Caco-2 (cell line): ENCODE data around the gene NDST3. TPM values are rescaled to one million over a fixed set of nuclear protein-coding genes. Genes with fewer than 3 reads are reported as not detected.

Experiments
- BruUV-seq: library from RNA; stranded (reverse); fragments of 400-500 nt; replicated peaks from 2 replicates; lab custom pipeline; 2021; lab: Mats Ljungman, UMichigan
- CTCF ChIA-PET: fragments of 300-600 bp; sonication (Branson Sonifier 250); formaldehyde crosslinking; loops from one replicate; lab custom pipeline; 2022; ENCODE audit warnings: antibody characterized with exemption; lab: Charles Lee
- POLR2A ChIA-PET: fragments of 300-600 bp; sonication (Branson Sonifier 250); formaldehyde crosslinking; loops from one replicate; lab custom pipeline; 2022; ENCODE audit warnings: antibody characterized with exemption; lab: Charles Lee
- DNase-seq, 2 experiments: peaks; one replicate each; pipeline versions ENCODE4 v3.0.0 to v3.0.0-alpha.2; 2020 to 2022
- H3K27me3 ChIP-seq: replicated peaks from 2 replicates; pipeline ENCODE4 v1.6.0; 2011; ENCODE audit warnings: low read length; ENCODE audit not compliant: control insufficient read depth, insufficient read depth
- H3K36me3 ChIP-seq: 2 replicates; pipeline ENCODE4 v1.5.1; 2011; ENCODE audit warnings: low read length; ENCODE audit not compliant: control insufficient read depth, insufficient read depth
- H3K4me1 ChIP-seq: fragments of 250-450 bp; sonication (Bioruptor Pico); 2 replicates; pipeline ENCODE4 v1.5.1; 2020; ENCODE audit warnings: mild to moderate bottlenecking
- H3K4me3 ChIP-seq: 2 replicates; pipeline ENCODE4 v1.5.1; 2011; ENCODE audit warnings: low read depth, mild to moderate bottlenecking, control low read depth, low read length
- H3K9me3 ChIP-seq: fragments of 250-450 bp; sonication (Bioruptor Pico); 2 replicates; pipeline ENCODE4 v1.5.1; 2020; ENCODE audit warnings: mild to moderate bottlenecking, moderate library complexity
- H3K27ac Mint-ChIP-seq: one replicate; pipeline ENCODE4 v1.8.0; 2022; ENCODE audit warnings: mixed read lengths; ENCODE audit not compliant: unreplicated experiment
- H3K27me3 Mint-ChIP-seq: one replicate; pipeline ENCODE4 v1.8.0; 2022; ENCODE audit warnings: mixed read lengths; ENCODE audit not compliant: insufficient read depth, unreplicated experiment
- H3K36me3 Mint-ChIP-seq: one replicate; pipeline ENCODE4 v1.8.0; 2022; ENCODE audit warnings: mild to moderate bottlenecking, mixed read lengths; ENCODE audit not compliant: insufficient read depth, unreplicated experiment
- H3K4me1 Mint-ChIP-seq: one replicate; pipeline ENCODE4 v1.8.0; 2022; ENCODE audit warnings: low read depth, mixed read lengths; ENCODE audit not compliant: unreplicated experiment
- H3K4me3 Mint-ChIP-seq: one replicate; pipeline ENCODE4 v1.8.0; 2022; ENCODE audit warnings: mild to moderate bottlenecking, moderate library complexity, mixed read lengths; ENCODE audit not compliant: unreplicated experiment
- H3K9me3 Mint-ChIP-seq: one replicate; pipeline ENCODE4 v1.8.0; 2022; ENCODE audit warnings: mixed read lengths; ENCODE audit not compliant: unreplicated experiment
- intact Hi-C: fragments of 100-400 bp; cut with micrococcal nuclease; formaldehyde crosslinking; loops from one replicate; pipeline ENCODE4 v1.10.0; 2022; ENCODE audit not compliant: unreplicated experiment
- total RNA-seq: library from RNA; stranded (reverse); gene quantifications from 2 replicates; pipeline ENCODE4 v1.2.3, GENCODE V29; 2022
- TF ChIP-seq, protein P1 (sequence below), 2 experiments: fragments of 200-600 bp in 1 of 2; IDR thresholded peaks; 1 replicate in 1 of 2; 2 replicates in 1 of 2; pipeline versions ENCODE4 v1.5.1 to v1.8.0; 2011 to 2022; ENCODE audit warnings: antibody characterized with exemption in 1 of 2, control low read depth in 1 of 2, inconsistent platforms in 1 of 2, low read depth in 1 of 2, low read length in 1 of 2, mild to moderate bottlenecking in 1 of 2, moderate library complexity in 1 of 2; ENCODE audit not compliant: insufficient read depth in 1 of 2, severe bottlenecking in 1 of 2, unreplicated experiment in 1 of 2

Gene NDST3
- total RNA-seq, 1 experiment from 2014 or later = not detected

GRCh38 chr4:118206627-118207026 is 172.3 kb downstream of the NDST3 start:
- POLR2A ChIA-PET = no interaction called here
- Histone ChIP-seq H3K4me3 (no peak overlapping the region), H3K36me3 (no peaks in the 10 kb centered on the region), H3K9me3 (no peaks in the 10 kb centered on the region), H3K27me3 (no peaks in the 10 kb centered on the region), H3K4me1 (no peaks in the 10 kb centered on the region)
- Mint-ChIP-seq H3K4me3 (no peak overlapping the region), H3K27me3 (no peaks in the 10 kb centered on the region), H3K9me3 (peaks cover 6% of the 10 kb centered on the region), H3K27ac (no peak overlapping the region), H3K36me3 (no peaks in the 10 kb centered on the region), H3K4me1 (no peaks in the 10 kb centered on the region)
- no TSS peak for BruUV-seq
- no peak for DNase-seq
- CTCF ChIA-PET = no interaction called here
- TF ChIP-seq, protein P1, sequence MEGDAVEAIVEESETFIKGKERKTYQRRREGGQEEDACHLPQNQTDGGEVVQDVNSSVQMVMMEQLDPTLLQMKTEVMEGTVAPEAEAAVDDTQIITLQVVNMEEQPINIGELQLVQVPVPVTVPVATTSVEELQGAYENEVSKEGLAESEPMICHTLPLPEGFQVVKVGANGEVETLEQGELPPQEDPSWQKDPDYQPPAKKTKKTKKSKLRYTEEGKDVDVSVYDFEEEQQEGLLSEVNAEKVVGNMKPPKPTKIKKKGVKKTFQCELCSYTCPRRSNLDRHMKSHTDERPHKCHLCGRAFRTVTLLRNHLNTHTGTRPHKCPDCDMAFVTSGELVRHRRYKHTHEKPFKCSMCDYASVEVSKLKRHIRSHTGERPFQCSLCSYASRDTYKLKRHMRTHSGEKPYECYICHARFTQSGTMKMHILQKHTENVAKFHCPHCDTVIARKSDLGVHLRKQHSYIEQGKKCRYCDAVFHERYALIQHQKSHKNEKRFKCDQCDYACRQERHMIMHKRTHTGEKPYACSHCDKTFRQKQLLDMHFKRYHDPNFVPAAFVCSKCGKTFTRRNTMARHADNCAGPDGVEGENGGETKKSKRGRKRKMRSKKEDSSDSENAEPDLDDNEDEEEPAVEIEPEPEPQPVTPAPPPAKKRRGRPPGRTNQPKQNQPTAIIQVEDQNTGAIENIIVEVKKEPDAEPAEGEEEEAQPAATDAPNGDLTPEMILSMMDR (IDR thresholded peaks at IDR 0.05; ENCODE audit: insufficient read depth in 1 of 2, low read depth in 1 of 2, low read length in 1 of 2, severe bottlenecking in 1 of 2, unreplicated experiment in 1 of 2) = no peak
- intact Hi-C loops = no loop called here

- no peaks in the 10 kb centered on the region for H3K9me3 Mint-ChIP-seq
- no TSS peak for BruUV-seq
- H3K27me3 Mint-ChIP-seq = no peaks in the 10 kb centered on the region
- H3K27ac Mint-ChIP-seq = no peak overlapping the region
- intact Hi-C loops = no loop called here
- H3K4me3 ChIP-seq = no peak overlapping the region
- POLR2A ChIA-PET = no interaction called here
- no peaks in the 10 kb centered on the region for H3K36me3 ChIP-seq
- H3K4me1 ChIP-seq = no peaks in the 10 kb centered on the region
- no peaks in the 10 kb centered on the region for H3K36me3 Mint-ChIP-seq
- H3K27me3 ChIP-seq = no peaks in the 10 kb centered on the region
- CTCF ChIA-PET = no interaction called here
- no peaks in the 10 kb centered on the region for H3K9me3 ChIP-seq
- no peaks in the 10 kb centered on the region for H3K4me1 Mint-ChIP-seq
- no peak overlapping the region for H3K4me3 Mint-ChIP-seq
- TF ChIP-seq, protein P1 (IDR thresholded peaks at IDR 0.05; ENCODE audit: insufficient read depth in 1 of 2, low read depth in 1 of 2, low read length in 1 of 2, severe bottlenecking in 1 of 2, unreplicated experiment in 1 of 2) = no peak
- no peak for DNase-seq
These were observed 178.8 kb downstream of the NDST3 start for GRCh38 chr4:118213101-118213500.

GRCh38 chr4:118215826-118216225 is 181.5 kb downstream of the NDST3 start:
- H3K4me3 ChIP-seq = no peak overlapping the region
- H3K4me3 Mint-ChIP-seq = no peak overlapping the region
- H3K36me3 Mint-ChIP-seq = no peaks in the 10 kb centered on the region
- no peaks in the 10 kb centered on the region for H3K9me3 Mint-ChIP-seq
- no peaks in the 10 kb centered on the region for H3K9me3 ChIP-seq
- no peaks in the 10 kb centered on the region for H3K4me1 Mint-ChIP-seq
- no TSS peak for BruUV-seq
- H3K27me3 ChIP-seq = no peaks in the 10 kb centered on the region
- no peak for DNase-seq
- peaks cover 3% of the 10 kb centered on the region for H3K27me3 Mint-ChIP-seq
- CTCF ChIA-PET = no interaction called here
- POLR2A ChIA-PET = no interaction called here
- TF ChIP-seq, protein P1 (IDR thresholded peaks at IDR 0.05; ENCODE audit: insufficient read depth in 1 of 2, low read depth in 1 of 2, low read length in 1 of 2, severe bottlenecking in 1 of 2, unreplicated experiment in 1 of 2) = no peak
- H3K36me3 ChIP-seq = no peaks in the 10 kb centered on the region
- H3K27ac Mint-ChIP-seq = no peak overlapping the region
- no peaks in the 10 kb centered on the region for H3K4me1 ChIP-seq
- intact Hi-C loops = no loop called here
